ENCODE results near the gene NRAS. TPM values are rescaled to one million over a fixed set of nuclear protein-coding genes. Genes with fewer than 3 reads are reported as not detected.

The NRAS gene
- total RNA-seq, 1 experiment from 2014 or later, result 53.5 TPM

DNA sequence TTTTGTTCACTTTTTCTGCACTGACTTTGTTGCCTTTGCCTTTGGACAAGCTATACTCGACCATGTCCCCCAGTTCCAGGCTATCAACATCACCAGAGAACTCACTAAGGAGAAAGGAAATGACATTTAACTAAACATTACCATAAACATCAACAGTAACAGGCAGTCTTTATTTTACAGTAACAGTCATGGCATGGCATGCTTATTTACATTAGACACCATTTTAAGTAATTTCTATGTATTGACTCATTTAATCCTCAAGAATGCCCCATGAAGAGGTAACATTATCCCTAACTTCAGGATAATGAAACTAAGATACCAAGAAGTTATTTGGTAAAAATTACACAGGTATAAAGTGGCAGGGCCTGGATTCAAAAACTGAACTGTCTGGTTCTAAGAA is 8.7 kb upstream of the NRAS start (continued):
- TF ChIP-seq ZNF425 (CRISPR knock-in tag; conservative IDR thresholded peaks at IDR 0.05), result no peak

DNA sequence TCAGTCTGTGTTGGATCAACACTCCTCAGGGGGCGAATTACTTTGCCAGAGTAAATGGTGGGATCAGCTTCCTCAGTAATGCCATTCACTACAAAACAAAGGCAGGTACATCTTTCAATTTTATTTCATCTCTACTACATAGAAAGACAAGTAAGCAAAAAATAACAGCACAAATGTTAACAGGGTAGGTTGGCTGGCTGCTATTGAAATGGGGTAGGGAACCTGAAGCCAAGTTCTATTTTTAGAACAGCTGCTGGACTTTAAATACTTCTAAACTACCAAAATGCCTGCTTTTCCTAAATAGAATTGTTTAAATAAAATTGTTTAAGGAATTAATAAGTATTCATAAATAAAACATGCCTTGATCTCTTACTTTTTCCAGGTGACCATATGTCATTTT is 7.3 kb upstream of the NRAS start:
- ChIA-PET CTCF (no interaction called here), POLR2A (no interaction called here)
- Mint-ChIP-seq H3K27ac (no peak overlapping the region), H3K27me3 (ENCODE audit: low read depth) (no peaks in the 10 kb centered on the region), H3K4me1 (no peaks in the 10 kb centered on the region), H3K9me3 (no peaks in the 10 kb centered on the region), H3K36me3 (peaks cover 90% of the 10 kb centered on the region), H3K4me3 (no peak overlapping the region)
- TF ChIP-seq IRF2 (CRISPR knock-in tag; IDR thresholded peaks at IDR 0.05; ENCODE audit: borderline replicate concordance, low read depth), result no peak
- no peak for TF ChIP-seq NR1H2 (CRISPR knock-in tag; IDR thresholded peaks at IDR 0.05)
- DNase-seq (ENCODE audit: low spot score), result no peak
- ATAC-seq, result no peak

- Mint-ChIP-seq H3K9me3 (no peaks in the 10 kb centered on the region), H3K4me1 (no peaks in the 10 kb centered on the region), H3K36me3 (peaks cover 92% of the 10 kb centered on the region), H3K27me3 (ENCODE audit: low read depth) (no peaks in the 10 kb centered on the region), H3K27ac (peak overlapping the region; percentile 67; the same call in 1 of the 2 replicates), H3K4me3 (no peak overlapping the region)
- DNase-seq (ENCODE audit: low spot score) (no peak), ATAC-seq (no peak)
- TF ChIP-seq ATF1 (CRISPR knock-in tag; IDR thresholded peaks at IDR 0.05) (no peak), ZNF121 (CRISPR knock-in tag; IDR thresholded peaks at IDR 0.05) (no peak), ZNF671 (CRISPR knock-in tag; IDR thresholded peaks at IDR 0.05) (no peak), ZNF263 (CRISPR knock-in tag; IDR thresholded peaks at IDR 0.05; ENCODE audit: low read depth) (no peak), ZBTB43 (CRISPR knock-in tag; IDR thresholded peaks at IDR 0.05) (no peak), TCF7 (CRISPR knock-in tag; IDR thresholded peaks at IDR 0.05; ENCODE audit: low read depth) (no peak), ZSCAN18 (CRISPR knock-in tag; IDR thresholded peaks at IDR 0.05) (no peak), PRRX2 (CRISPR knock-in tag; IDR thresholded peaks at IDR 0.05) (no peak), IRF1 (CRISPR knock-in tag; IDR thresholded peaks at IDR 0.05) (no peak), NR2C2 (CRISPR knock-in tag; IDR thresholded peaks at IDR 0.05) (no peak), ZBTB21 (CRISPR knock-in tag; IDR thresholded peaks at IDR 0.05; ENCODE audit: borderline replicate concordance) (no peak), ZNF423 (CRISPR knock-in tag; IDR thresholded peaks at IDR 0.05) (no peak), GTF2I (CRISPR knock-in tag; conservative IDR thresholded peaks at IDR 0.05) (no peak), TEAD4 (CRISPR knock-in tag; IDR thresholded peaks at IDR 0.05) (no peak), ATF2 (CRISPR knock-in tag; IDR thresholded peaks at IDR 0.05; ENCODE audit: borderline replicate concordance, low read depth) (no peak), MAX (CRISPR knock-in tag; IDR thresholded peaks at IDR 0.05) (no peak), USF2 (CRISPR knock-in tag; IDR thresholded peaks at IDR 0.05) (no peak)
- TF ChIP-seq, protein P1, sequence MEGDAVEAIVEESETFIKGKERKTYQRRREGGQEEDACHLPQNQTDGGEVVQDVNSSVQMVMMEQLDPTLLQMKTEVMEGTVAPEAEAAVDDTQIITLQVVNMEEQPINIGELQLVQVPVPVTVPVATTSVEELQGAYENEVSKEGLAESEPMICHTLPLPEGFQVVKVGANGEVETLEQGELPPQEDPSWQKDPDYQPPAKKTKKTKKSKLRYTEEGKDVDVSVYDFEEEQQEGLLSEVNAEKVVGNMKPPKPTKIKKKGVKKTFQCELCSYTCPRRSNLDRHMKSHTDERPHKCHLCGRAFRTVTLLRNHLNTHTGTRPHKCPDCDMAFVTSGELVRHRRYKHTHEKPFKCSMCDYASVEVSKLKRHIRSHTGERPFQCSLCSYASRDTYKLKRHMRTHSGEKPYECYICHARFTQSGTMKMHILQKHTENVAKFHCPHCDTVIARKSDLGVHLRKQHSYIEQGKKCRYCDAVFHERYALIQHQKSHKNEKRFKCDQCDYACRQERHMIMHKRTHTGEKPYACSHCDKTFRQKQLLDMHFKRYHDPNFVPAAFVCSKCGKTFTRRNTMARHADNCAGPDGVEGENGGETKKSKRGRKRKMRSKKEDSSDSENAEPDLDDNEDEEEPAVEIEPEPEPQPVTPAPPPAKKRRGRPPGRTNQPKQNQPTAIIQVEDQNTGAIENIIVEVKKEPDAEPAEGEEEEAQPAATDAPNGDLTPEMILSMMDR (IDR thresholded peaks at IDR 0.05), result no peak
- ChIA-PET POLR2A (no interaction called here), CTCF (no interaction called here)
Observed at GRCh38 chr1:114723457-114723856, 6.9 kb upstream of the NRAS start.
